Posterior vena cava (tissue), 2 donors: ENCODE results near the gene RBM34. TPM values are rescaled to one million over a fixed set of nuclear protein-coding genes. Genes with fewer than 3 reads are reported as not detected.
A peak's percentile ranks its signal among the peaks of the same experiment; 100 is the strongest.
"Not testable (repeated sequence)": the region's sequence is repeated elsewhere in the genome, so short reads cannot be mapped to it uniquely, and the experiment has no call there.

Source experiments
- DNase-seq: peaks from one replicate; pipeline ENCODE4 v3.0.0-alpha.2; 2020; ENCODE audit warnings: low spot score
- intact Hi-C, 2 donors: fragments of 100-400 bp; cut with DNase I; formaldehyde crosslinking; loops; one replicate each; pipeline versions ENCODE4 v1.14.1 to v1.14.2; 2022 to 2023
- total RNA-seq, 2 donors: library from RNA; stranded (reverse); fragmentation: NEBNext Ultra II Directional; extraction: Animal tissue kit (Norgen Biotek cat#: 25700); gene quantifications; one replicate each; pipeline ENCODE4 v1.2.1, GENCODE V29; 2021
- donor health status: DM: yes; HTN: yes; CAD: no.
- donor health status: DM: yes; HTN: yes; CAD: no.

RBM34 gene
- total RNA-seq, 2 donors from 2014 or later, result 57.7 to 61.1 TPM

- DNase-seq, result no peak
- intact Hi-C loops, result loop anchor here in 1 of 2 donors (5.0 kb wide), 1 partner anchor 612 kb away; no protein-coding TSS in a partner anchor
Measured at GRCh38 chr1:235098991-235099390, 62.1 kb downstream of the RBM34 start.

DNA sequence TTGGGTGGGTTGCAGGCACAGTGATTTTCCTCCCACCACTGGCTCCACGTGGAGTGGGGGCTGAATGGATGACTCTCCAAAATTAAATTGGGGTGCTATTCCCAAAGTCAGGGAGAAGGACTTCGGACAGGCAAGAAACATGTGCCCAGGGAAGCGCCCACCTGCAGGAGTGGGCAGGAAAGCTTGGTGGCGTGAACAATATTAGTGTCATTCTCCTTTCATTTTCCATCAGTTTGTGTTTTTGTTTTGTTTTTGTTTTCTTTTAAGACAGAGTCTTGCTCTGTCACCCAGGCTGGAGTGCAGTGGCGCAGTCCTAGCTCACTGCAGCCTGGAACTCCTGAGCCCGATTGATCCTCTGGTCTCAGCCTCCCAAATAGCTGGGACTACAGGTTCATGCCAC is 62.5 kb downstream of the RBM34 start:
- DNase-seq, result no peak
- intact Hi-C loops, result loop anchor here in 1 of 2 donors (5.0 kb wide), 1 partner anchor 611 kb away; no protein-coding TSS in a partner anchor

GRCh38 chr1:235097501-235097900 is 63.5 kb downstream of the RBM34 start:
- intact Hi-C loops, result loop anchor here in 1 of 2 donors (5.0 kb wide), 1 partner anchor 610 kb away; no protein-coding TSS in a partner anchor
- DNase-seq, result not testable (repeated sequence)

DNA sequence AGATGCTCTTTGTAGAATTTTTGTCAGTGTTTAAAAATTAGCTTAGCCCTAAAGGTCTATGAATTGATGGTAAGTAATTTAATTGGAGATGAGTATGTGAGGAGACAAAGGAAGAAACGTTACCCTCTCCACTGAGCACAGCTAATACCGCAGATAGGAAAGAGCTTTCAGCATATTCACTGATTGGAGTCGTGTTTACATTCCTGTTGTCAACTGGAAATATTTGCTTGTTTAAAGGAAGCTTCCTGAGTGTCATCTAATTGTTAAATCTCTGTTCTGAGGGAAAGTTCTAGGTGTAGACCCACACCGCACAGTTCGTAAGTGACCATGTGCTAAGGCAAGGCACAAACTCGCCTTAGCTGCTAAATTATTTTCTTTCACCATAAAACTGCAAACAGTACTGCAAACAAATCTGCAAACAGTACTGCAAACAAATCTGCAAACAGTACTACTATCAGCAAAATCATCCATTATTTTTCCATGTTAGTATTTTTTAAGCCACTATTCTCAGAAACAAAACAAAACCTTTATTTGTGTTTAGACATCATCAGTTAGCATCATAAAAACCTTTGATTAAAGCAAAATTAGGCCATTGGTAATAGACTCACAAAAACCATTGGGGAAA is 65.0 kb downstream of the RBM34 start:
- intact Hi-C loops, result loop anchor here in 1 of 2 donors (5.0 kb wide), 1 partner anchor 609 kb away; no protein-coding TSS in a partner anchor
- no peak for DNase-seq

- intact Hi-C loops, result loop anchor here in 1 of 2 donors (5.0 kb wide), 1 partner anchor 597 kb away; no protein-coding TSS in a partner anchor
- peak; percentile 93 for DNase-seq
Measured at GRCh38 chr1:235093696-235094592, 67.1 kb downstream of the RBM34 start.

- intact Hi-C loops, result loop anchor here in 1 of 2 donors (5.0 kb wide), 1 partner anchor 596 kb away; no protein-coding TSS in a partner anchor
- DNase-seq, result peak; percentile 85
Measured at GRCh38 chr1:235093013-235093695, 67.9 kb downstream of the RBM34 start.

GRCh38 chr1:235092415-235092814 is 68.6 kb downstream of the RBM34 start:
- intact Hi-C loops, result loop anchor here in 1 of 2 donors (5.0 kb wide), 1 partner anchor 595 kb away; no protein-coding TSS in a partner anchor
- peak; percentile 51 for DNase-seq

DNA sequence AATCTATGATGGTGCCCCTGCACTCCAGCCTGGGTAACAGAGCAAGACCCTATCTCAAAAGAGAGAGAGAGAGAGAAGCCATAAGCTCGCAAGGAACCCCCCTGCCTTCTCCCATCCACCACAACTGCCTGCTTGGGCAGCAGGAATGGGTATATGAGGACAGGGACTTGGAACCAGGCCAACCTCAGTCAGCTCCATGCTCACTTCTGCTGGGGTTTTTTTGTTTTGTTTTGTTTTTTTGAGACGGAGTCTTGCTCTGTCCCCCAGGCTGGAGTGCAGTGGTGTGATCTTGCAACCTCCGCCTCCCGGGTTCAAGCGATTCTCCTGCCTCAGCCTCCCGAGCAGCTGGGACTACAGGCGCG is 69.0 kb downstream of the RBM34 start:
- DNase-seq, result not testable (repeated sequence)
- intact Hi-C loops, result loop anchor here in 1 of 2 donors (5.0 kb wide), 1 partner anchor 595 kb away; no protein-coding TSS in a partner anchor

GRCh38 chr1:235091319-235092044 is 69.6 kb downstream of the RBM34 start:
- intact Hi-C loops, result loop anchor here in 1 of 2 donors (5.0 kb wide), 1 partner anchor 594 kb away; no protein-coding TSS in a partner anchor
- DNase-seq, result peak; percentile 51

DNA sequence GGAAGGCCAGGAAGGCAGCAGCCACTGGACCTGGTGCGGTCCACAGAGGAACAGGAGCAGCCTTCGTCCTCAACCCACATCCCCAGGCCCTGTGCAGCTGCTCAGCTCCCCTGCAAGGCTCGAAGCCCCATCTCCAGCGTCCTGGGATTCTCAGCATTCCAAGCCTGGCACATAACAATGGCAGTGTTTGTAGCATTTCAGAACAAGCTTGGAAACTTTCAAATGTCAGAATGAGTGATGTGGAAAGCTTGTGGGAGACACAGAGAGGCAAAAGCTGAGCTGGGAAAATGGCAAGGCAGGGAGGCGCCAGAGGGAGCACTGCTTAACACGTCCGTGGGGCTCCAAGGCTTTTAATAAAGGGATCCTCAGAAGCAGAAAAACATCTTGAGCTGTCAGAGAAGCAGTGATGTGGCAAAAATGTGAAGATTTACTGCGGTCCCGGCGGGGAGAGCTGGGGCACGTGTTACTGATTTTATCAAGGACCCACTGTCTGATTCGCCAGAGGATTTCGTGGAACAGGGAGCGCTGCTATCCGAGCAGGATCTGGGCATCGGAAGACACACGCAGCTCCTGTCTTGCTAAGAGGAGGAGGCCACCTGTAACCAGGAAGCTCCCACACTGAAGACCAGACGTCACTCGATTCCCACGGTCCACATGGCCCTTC is 70.5 kb downstream of the RBM34 start:
- intact Hi-C loops, result loop anchor here in 1 of 2 donors (5.0 kb wide), 1 partner anchor 593 kb away; no protein-coding TSS in a partner anchor
- DNase-seq, result peak; percentile 46

GRCh38 chr1:235088907-235089306 is 72.1 kb downstream of the RBM34 start:
- peak; percentile 43 for DNase-seq
- intact Hi-C loops, result loop anchor here in 1 of 2 donors (10.0 kb wide), 1 partner anchor 364 kb away; no protein-coding TSS in a partner anchor

DNA sequence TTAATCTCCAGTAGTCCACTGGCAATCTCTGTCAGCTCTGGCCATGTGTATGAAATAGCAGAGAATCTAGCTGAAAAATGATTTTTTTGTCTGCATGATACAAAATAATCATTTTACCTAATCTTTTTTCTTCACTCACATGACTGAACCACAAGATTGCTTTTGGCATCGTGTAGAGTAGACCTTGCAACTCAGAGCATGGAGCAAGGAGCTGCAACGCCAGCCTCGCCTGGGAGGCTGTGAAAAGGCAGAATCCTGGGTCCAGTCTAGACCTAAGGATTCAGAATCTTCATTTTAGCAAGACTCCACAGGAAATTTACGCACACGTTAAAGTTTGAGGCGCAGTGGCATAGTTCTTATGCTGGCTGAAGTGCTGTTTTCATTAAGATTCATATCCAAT is 72.6 kb downstream of the RBM34 start:
- intact Hi-C loops, result loop anchor here in 1 of 2 donors (10.0 kb wide), 1 partner anchor 364 kb away; no protein-coding TSS in a partner anchor
- no peak for DNase-seq

- peak; percentile 19 for DNase-seq
- intact Hi-C loops, result loop anchor here in 1 of 2 donors (10.0 kb wide), 1 partner anchor 363 kb away; no protein-coding TSS in a partner anchor
Measured at GRCh38 chr1:235087906-235088305, 73.1 kb downstream of the RBM34 start.

DNA sequence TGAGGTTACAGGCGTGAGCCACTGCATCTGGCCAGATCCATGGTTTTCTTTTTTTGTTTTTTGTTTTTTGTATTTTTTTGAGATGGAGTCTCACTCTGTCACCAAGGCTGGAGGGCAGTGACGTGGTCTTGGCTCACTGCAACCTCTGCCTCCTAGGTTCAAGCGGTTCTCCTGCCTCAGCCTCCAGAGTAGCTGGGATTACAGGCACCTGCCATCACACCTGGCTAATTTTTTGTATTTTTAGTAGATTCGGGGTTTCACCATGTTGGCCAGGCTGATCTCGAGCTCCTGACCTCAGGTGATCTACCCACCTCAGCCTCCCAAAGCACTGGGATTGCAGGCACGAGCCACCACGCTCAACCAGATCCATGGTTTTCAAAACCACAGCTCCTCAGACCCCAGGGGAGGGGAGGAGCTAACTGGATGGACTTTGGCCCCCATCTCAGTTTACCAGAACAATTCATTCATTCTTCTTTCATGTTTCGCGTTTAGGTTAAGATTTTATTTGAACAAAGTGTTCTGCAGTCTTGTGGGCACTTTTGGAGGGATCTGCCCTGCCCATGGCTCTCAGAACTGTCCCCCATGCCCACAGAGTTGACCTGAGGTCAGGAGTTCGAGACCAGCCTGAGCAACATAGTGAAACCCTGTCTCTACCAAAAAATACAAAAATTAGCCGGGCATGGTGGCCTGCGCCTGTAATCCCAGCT is 75.5 kb downstream of the RBM34 start:
- intact Hi-C loops, result loop anchor here in 1 of 2 donors (10.0 kb wide), 1 partner anchor 361 kb away; no protein-coding TSS in a partner anchor
- DNase-seq, result peak; percentile 31
